ENCODE measurements around the gene UVSSA. TPM values are rescaled to one million over a fixed set of nuclear protein-coding genes. Genes with fewer than 3 reads are reported as not detected.

UVSSA gene
- total RNA-seq, 1 experiment from 2014 or later: 40.4 TPM

- no peak for TF ChIP-seq HMGXB4 (CRISPR knock-in tag; IDR thresholded peaks at IDR 0.05)
Measured at GRCh38 chr4:1315306-1315705, 31.7 kb upstream of the UVSSA start (continued).

GRCh38 chr4:1315836-1316536, 31.0 kb upstream of the UVSSA start:
- no peak for TF ChIP-seq USF1 (CRISPR knock-in tag; IDR thresholded peaks at IDR 0.05)
- 0 out of 2 replicates have a peak, but pooled peaks have one; percentile 21 for TF ChIP-seq PRDM15 (CRISPR knock-in tag; IDR thresholded peaks at IDR 0.05)
- Mint-ChIP-seq H3K27ac (no peak overlapping the region), H3K36me3 (peaks cover 62% of the 10 kb centered on the region), H3K4me1 (no peaks in the 10 kb centered on the region), H3K27me3 (ENCODE audit: low read depth) (no peaks in the 10 kb centered on the region), H3K4me3 (no peak overlapping the region), H3K9me3 (peaks cover 3% of the 10 kb centered on the region; the same call in 1 of the 2 replicates)
- DNase-seq (ENCODE audit: low spot score): no peak
- ChIA-PET POLR2A (no interaction called here), CTCF (no interaction called here)
- no peak for ATAC-seq

- ATAC-seq (no peak), DNase-seq (ENCODE audit: low spot score) (no peak)
- no peaks in the 10 kb centered on the region for H3K27me3 Mint-ChIP-seq (ENCODE audit: low read depth)
- H3K4me1 Mint-ChIP-seq: no peaks in the 10 kb centered on the region
- POLR2A ChIA-PET: no interaction called here
- no peak for TF ChIP-seq CREB1 (CRISPR knock-in tag; IDR thresholded peaks at IDR 0.05)
- H3K36me3 Mint-ChIP-seq: peaks cover 60% of the 10 kb centered on the region
- no peak overlapping the region for H3K27ac Mint-ChIP-seq
- H3K4me3 Mint-ChIP-seq: no peak overlapping the region
- CTCF ChIA-PET: no interaction called here
- peaks cover 3% of the 10 kb centered on the region; the same call in 1 of the 2 replicates for H3K9me3 Mint-ChIP-seq
Measured at GRCh38 chr4:1316537-1317168, 30.4 kb upstream of the UVSSA start.

GRCh38 chr4:1317177-1318045, 29.6 kb upstream of the UVSSA start:
- CTCF ChIA-PET: interaction anchor here (0.6 to 1.6 kb wide), 6 partner anchors 8 to 47 kb away, joined by 3 to 22 read pairs (median 6); partner anchors contain the start of gene UVSSA
- H3K4me3 Mint-ChIP-seq: no peak overlapping the region
- no peak for DNase-seq (ENCODE audit: low spot score)
- ATAC-seq: no peak
- peaks cover 3% of the 10 kb centered on the region; the same call in 1 of the 2 replicates for H3K9me3 Mint-ChIP-seq
- H3K27ac Mint-ChIP-seq: no peak overlapping the region
- no peaks in the 10 kb centered on the region for H3K4me1 Mint-ChIP-seq
- POLR2A ChIA-PET: no interaction called here
- peaks cover 59% of the 10 kb centered on the region for H3K36me3 Mint-ChIP-seq
- no peaks in the 10 kb centered on the region for H3K27me3 Mint-ChIP-seq (ENCODE audit: low read depth)
- TF ChIP-seq PRRX2 (CRISPR knock-in tag; IDR thresholded peaks at IDR 0.05) (no peak), NFYB (CRISPR knock-in tag; conservative IDR thresholded peaks at IDR 0.05; ENCODE audit: low read depth) (no peak), ZNF425 (CRISPR knock-in tag; conservative IDR thresholded peaks at IDR 0.05) (no peak), ATF6 (CRISPR knock-in tag; IDR thresholded peaks at IDR 0.05) (no peak), KAT7 (CRISPR knock-in tag; IDR thresholded peaks at IDR 0.05; ENCODE audit: borderline replicate concordance) (no peak), ZNF281 (CRISPR knock-in tag; IDR thresholded peaks at IDR 0.05) (no peak)
